Measurements from ENCODE around the gene ANXA7. TPM values are rescaled to one million over a fixed set of nuclear protein-coding genes. Genes with fewer than 3 reads are reported as not detected.
"Not testable (repeated sequence)": the region's sequence is repeated elsewhere in the genome, so short reads cannot be mapped to it uniquely, and the experiment has no call there.

ANXA7 gene
- polyA plus RNA-seq, 3 donors: 84.6 to 199 (median 173) TPM

- H3K36me3 Mint-ChIP-seq: no peaks in the 10 kb centered on the region
- no peaks in the 10 kb centered on the region for H3K36me3 ChIP-seq (replicated peaks in 1 of 2; ENCODE audit: control insufficient read depth in 1 of 2, insufficient read depth in 2 of 2, low read length in 2 of 2)
- H2AFZ ChIP-seq (ENCODE audit: insufficient read depth, low read depth, low read length, poor library complexity, severe bottlenecking): no peak overlapping the region
- peaks cover 0 to 6% (median 2%) of the 10 kb centered on the region in 7 donors for H3K9me3 Mint-ChIP-seq
- H3K79me2 ChIP-seq (ENCODE audit: insufficient read depth, low read length): no peaks in the 10 kb centered on the region
- H3K27ac ChIP-seq (ENCODE audit: low read depth in 1 of 2, low read length in 2 of 2): no peak overlapping the region
- TF ChIP-seq CTCF (IDR thresholded peaks at IDR 0.05): no peak
- no peak for DNase-seq
- no peaks in the 10 kb centered on the region for H3K4me1 Mint-ChIP-seq
- H3K4me2 ChIP-seq (replicated peaks; ENCODE audit: extremely low read depth, low read length, poor library complexity, severe bottlenecking): no peak overlapping the region
- no peak overlapping the region for H3K9ac ChIP-seq (ENCODE audit: insufficient read depth, low read length, poor library complexity, severe bottlenecking)
- WGBS (ENCODE audit: insufficient coverage): no CpG with 5 or more reads among the region's 2 CpGs
- H3K9me3 ChIP-seq (replicated peaks in 1 of 2; ENCODE audit: control insufficient read depth in 1 of 2, insufficient read depth in 1 of 2, low read length in 2 of 2): no peaks in the 10 kb centered on the region
- H3K4me3 Mint-ChIP-seq: no peak overlapping the region
- no peak overlapping the region for H3K27ac Mint-ChIP-seq
- H3K4me3 ChIP-seq (replicated peaks in 1 of 3; ENCODE audit: low read depth in 2 of 3, low read length in 3 of 3): no peak overlapping the region
- intact Hi-C loops (cut with micrococcal nuclease): no loop called here
- H3K27me3 Mint-ChIP-seq (ENCODE audit: low read depth in 3 of 3): peaks cover 3 to 9% (median 5%) of the 10 kb centered on the region in 3 donors
- peaks cover 2 to 3% of the 10 kb centered on the region in 2 donors for H3K27me3 ChIP-seq (ENCODE audit: control insufficient read depth in 2 of 2, insufficient read depth in 2 of 2, low read length in 2 of 2)
- no peaks in the 10 kb centered on the region for H4K20me1 ChIP-seq (ENCODE audit: insufficient read depth, low read length)
- H3K4me1 ChIP-seq (ENCODE audit: control insufficient read depth in 1 of 2, insufficient read depth in 2 of 2, low read length in 2 of 2): no peaks in the 10 kb centered on the region
Observed at GRCh38 chr10:73332379-73332778, 81.5 kb downstream of the ANXA7 start.

- H4K20me1 ChIP-seq (ENCODE audit: insufficient read depth, low read length); DNase-seq; H3K4me1 ChIP-seq (ENCODE audit: control insufficient read depth in 1 of 2, insufficient read depth in 2 of 2, low read length in 2 of 2); H3K79me2 ChIP-seq (ENCODE audit: insufficient read depth, low read length); H3K36me3 Mint-ChIP-seq; H2AFZ ChIP-seq (ENCODE audit: insufficient read depth, low read depth, low read length, poor library complexity, severe bottlenecking); H3K4me2 ChIP-seq (replicated peaks; ENCODE audit: extremely low read depth, low read length, poor library complexity, severe bottlenecking); H3K36me3 ChIP-seq (replicated peaks in 1 of 2; ENCODE audit: control insufficient read depth in 1 of 2, insufficient read depth in 2 of 2, low read length in 2 of 2); H3K9me3 ChIP-seq (replicated peaks in 1 of 2; ENCODE audit: control insufficient read depth in 1 of 2, insufficient read depth in 1 of 2, low read length in 2 of 2); H3K4me3 Mint-ChIP-seq; H3K27me3 Mint-ChIP-seq (ENCODE audit: low read depth in 3 of 3); H3K4me1 Mint-ChIP-seq; H3K9ac ChIP-seq (ENCODE audit: insufficient read depth, low read length, poor library complexity, severe bottlenecking); intact Hi-C loops (cut with micrococcal nuclease); H3K27ac ChIP-seq (ENCODE audit: low read depth in 1 of 2, low read length in 2 of 2); H3K27me3 ChIP-seq (ENCODE audit: control insufficient read depth in 2 of 2, insufficient read depth in 2 of 2, low read length in 2 of 2); H3K27ac Mint-ChIP-seq; H3K4me3 ChIP-seq (replicated peaks in 1 of 3; ENCODE audit: low read depth in 2 of 3, low read length in 3 of 3): not testable (repeated sequence)
- H3K9me3 Mint-ChIP-seq: peaks cover 0 to 12% (median 9%) of the 10 kb centered on the region in 7 donors
- no CpG with 5 or more reads among the region's 1 CpG for WGBS (ENCODE audit: insufficient coverage)
Observed at GRCh38 chr10:73328523-73328922, 85.3 kb downstream of the ANXA7 start.

- DNase-seq; H3K27ac Mint-ChIP-seq; H4K20me1 ChIP-seq (ENCODE audit: insufficient read depth, low read length); H3K4me1 ChIP-seq (ENCODE audit: control insufficient read depth in 1 of 2, insufficient read depth in 2 of 2, low read length in 2 of 2); H3K27me3 Mint-ChIP-seq (ENCODE audit: low read depth in 3 of 3); H3K4me1 Mint-ChIP-seq; H3K9ac ChIP-seq (ENCODE audit: insufficient read depth, low read length, poor library complexity, severe bottlenecking); H3K79me2 ChIP-seq (ENCODE audit: insufficient read depth, low read length); H2AFZ ChIP-seq (ENCODE audit: insufficient read depth, low read depth, low read length, poor library complexity, severe bottlenecking); H3K27ac ChIP-seq (ENCODE audit: low read depth in 1 of 2, low read length in 2 of 2); H3K36me3 Mint-ChIP-seq; intact Hi-C loops (cut with micrococcal nuclease); H3K4me3 Mint-ChIP-seq; H3K36me3 ChIP-seq (replicated peaks in 1 of 2; ENCODE audit: control insufficient read depth in 1 of 2, insufficient read depth in 2 of 2, low read length in 2 of 2); H3K4me3 ChIP-seq (replicated peaks in 1 of 3; ENCODE audit: low read depth in 2 of 3, low read length in 3 of 3); H3K9me3 ChIP-seq (replicated peaks in 1 of 2; ENCODE audit: control insufficient read depth in 1 of 2, insufficient read depth in 1 of 2, low read length in 2 of 2); H3K4me2 ChIP-seq (replicated peaks; ENCODE audit: extremely low read depth, low read length, poor library complexity, severe bottlenecking); H3K27me3 ChIP-seq (ENCODE audit: control insufficient read depth in 2 of 2, insufficient read depth in 2 of 2, low read length in 2 of 2): not testable (repeated sequence)
- peaks cover 0 to 26% (median 13%) of the 10 kb centered on the region in 7 donors for H3K9me3 Mint-ChIP-seq
- no CpG with 5 or more reads among the region's 4 CpGs for WGBS (ENCODE audit: insufficient coverage)
Observed at GRCh38 chr10:73325290-73325689, 88.6 kb downstream of the ANXA7 start.

All from CD14-positive monocyte (primary cell).